GM10847 (cell line): ENCODE measurements around the gene WDR83.

Experiments used
- POLR2A ChIP-seq: IDR thresholded peaks from 2 replicates; pipeline ENCODE4 v1.6.1; 2011; ENCODE audit not compliant: insufficient read length; ENCODE audit errors: extremely low read depth

WDR83 gene

GRCh38 chr19:12648088-12648487 is 18.5 kb upstream of the WDR83 start:
- TF ChIP-seq POLR2A = no peak

DNA sequence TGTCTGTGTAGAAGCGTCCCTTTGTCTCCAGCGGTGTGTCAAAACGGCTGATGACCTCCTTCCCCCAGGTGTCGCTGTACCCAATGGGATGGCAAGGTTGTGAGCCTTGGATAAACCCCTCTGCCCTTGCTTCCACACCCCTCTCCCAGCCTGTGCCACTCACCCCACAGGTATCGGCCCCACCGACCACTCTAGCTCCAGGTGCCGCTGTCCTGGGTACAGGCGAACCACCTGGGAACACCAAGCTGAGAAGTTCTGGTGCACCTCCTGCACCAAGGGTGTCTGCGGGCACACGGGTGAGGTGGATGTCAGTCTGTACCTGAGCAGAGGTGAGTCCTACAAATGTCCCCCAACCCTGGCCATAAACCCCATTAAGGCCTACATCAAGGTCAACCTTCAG is 16.7 kb upstream of the WDR83 start:
- TF ChIP-seq POLR2A = no peak

DNA sequence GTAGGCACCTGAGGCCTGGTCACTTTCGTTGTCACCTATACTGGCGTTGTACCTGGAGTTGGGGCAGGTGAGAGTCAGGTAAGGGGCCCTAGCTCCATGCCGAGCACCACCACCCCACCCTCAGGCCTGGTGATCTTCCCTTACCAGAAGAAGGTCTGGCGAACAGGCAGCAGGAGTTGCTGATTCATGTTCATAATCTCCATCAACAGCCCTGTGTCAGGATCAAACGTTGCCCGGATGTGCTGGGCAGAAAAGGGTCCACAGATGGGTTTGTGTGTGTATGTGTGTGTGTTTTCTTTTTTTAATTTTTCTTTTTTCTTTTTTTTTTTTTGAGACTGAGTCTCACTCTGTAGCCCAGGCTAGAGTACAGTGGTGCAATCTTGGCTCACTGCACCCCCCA is 14.4 kb upstream of the WDR83 start:
- no peak for TF ChIP-seq POLR2A

DNA sequence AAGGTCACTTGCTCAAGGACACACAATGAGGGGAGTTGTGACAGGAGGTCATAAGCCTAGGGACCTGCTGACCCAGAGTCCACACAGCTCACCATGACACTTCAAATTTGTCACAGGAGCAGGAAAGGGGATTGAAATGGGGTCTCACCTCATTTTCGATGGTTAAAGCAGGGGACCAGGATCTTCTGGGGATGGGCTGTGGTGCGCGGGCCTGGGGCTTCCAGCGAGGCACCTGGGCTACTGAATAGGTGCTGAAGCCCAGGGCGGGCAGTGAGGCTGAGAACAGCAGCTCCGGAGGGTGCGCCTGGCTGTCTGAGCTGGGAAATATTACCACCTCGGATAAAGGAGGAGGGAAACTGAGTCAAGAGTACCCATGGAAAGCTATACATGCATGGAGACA is 11.1 kb upstream of the WDR83 start:
- TF ChIP-seq POLR2A = no peak

- no peak for TF ChIP-seq POLR2A
These were observed 9.6 kb upstream of the WDR83 start for GRCh38 chr19:12656899-12657571.

DNA sequence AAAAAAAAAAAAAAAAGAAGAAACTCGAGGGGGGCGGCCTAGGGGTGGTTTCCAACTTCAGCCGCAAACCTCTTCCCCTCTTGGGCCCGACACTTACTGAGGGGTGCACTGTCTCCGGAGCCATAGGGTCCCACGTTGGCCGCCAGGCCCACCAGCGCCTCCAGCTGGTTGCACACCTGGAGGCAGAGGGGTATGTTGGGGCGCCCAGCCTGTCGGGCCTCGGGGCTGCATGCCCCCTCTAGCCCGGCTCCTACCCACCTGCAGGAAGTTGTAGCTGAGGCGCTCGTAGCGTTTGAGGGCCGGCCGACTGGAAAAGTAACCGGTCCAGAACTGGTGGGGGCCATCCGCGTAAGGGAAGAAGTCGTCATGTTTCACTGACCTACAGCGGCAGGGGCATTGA is 8.6 kb upstream of the WDR83 start:
- TF ChIP-seq POLR2A = no peak

DNA sequence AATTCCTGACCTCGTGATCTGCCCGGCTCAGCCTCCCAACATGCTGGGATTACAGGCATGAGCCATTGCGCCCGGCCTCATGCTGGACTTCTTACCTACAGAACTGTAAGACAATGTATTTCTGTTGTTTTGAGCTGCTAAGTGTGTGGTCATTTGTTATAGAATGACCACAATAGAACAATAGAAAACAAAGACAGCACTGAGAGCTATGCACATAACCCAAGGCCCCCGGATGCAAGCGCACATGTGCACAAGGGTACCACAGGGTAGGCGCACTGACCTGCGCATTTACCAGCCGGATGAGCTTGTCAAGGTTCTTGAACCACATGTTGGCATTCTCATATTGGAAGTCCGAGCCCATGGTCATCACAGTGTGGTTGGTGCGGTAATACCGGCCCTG is 5.6 kb upstream of the WDR83 start:
- TF ChIP-seq POLR2A = no peak

DNA sequence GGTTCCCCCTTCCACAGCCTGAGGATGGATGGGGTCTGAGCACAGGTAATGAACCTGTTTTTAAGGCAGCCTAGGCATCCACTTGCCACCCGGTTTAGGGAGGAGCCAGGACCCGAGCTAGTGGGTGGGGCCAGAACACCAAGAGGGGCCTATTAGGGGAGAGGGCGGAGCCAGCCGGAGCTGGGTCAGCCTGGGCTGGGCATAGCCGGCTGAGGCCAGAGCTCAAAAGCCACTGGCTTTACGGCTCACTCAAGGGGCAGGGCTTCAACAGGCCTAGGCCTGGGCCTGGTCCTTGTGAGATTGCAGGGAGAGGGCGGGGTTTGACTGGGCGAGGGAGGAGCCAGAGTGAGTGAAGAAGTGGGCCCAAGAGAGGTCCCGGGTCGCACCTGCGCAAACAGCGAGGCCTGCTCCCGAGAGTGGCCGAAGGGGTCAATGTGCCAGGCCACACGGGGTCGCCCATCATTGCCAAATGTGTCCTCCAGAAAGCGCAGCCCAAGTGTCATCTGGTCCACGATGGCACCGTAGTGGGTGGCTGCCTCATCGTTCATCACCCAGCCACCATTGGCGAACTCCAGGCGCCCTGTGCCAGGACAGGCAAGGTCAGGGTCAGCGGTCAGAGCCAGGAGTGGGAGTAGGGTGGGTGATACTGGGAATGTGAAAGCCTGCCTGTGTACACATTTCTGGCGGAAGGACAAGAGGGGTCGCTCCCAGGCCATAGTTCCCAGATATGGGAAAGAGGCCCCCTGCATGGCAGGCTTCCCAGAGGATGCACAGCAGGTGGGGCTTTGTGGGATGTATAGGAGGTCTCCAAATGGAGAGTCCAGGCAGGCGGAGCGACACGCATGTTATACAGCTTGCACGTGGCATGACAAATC is 2.0 kb upstream of the WDR83 start:
- no peak for TF ChIP-seq POLR2A

GRCh38 chr19:12665281-12665573 is 1.4 kb upstream of the WDR83 start:
- TF ChIP-seq POLR2A = no peak

- no peak for TF ChIP-seq POLR2A
These were observed 839 bp upstream of the WDR83 start for GRCh38 chr19:12665671-12666264.

- TF ChIP-seq POLR2A = no peak
These were observed 1.2 kb downstream of the WDR83 start for GRCh38 chr19:12667731-12668302.

GRCh38 chr19:12668346-12668745 is 1.7 kb downstream of the WDR83 start:
- no peak for TF ChIP-seq POLR2A

DNA sequence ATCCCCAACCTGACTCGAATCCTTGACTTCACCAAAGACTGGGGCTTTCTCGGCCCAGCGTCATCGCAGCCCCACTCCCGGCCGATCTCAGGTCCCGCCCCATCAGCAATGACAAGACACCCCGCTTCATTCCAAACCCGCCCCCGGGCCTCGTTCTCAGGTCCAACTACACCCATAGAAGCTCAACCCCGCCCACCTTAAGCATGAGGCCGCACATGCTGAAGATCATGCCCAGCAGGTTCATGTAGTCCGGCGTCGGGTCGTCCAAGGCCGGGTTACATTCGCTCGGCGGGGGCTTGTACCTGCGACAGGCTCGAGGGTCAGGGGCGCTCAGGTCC is 2.3 kb downstream of the WDR83 start:
- no peak for TF ChIP-seq POLR2A

DNA sequence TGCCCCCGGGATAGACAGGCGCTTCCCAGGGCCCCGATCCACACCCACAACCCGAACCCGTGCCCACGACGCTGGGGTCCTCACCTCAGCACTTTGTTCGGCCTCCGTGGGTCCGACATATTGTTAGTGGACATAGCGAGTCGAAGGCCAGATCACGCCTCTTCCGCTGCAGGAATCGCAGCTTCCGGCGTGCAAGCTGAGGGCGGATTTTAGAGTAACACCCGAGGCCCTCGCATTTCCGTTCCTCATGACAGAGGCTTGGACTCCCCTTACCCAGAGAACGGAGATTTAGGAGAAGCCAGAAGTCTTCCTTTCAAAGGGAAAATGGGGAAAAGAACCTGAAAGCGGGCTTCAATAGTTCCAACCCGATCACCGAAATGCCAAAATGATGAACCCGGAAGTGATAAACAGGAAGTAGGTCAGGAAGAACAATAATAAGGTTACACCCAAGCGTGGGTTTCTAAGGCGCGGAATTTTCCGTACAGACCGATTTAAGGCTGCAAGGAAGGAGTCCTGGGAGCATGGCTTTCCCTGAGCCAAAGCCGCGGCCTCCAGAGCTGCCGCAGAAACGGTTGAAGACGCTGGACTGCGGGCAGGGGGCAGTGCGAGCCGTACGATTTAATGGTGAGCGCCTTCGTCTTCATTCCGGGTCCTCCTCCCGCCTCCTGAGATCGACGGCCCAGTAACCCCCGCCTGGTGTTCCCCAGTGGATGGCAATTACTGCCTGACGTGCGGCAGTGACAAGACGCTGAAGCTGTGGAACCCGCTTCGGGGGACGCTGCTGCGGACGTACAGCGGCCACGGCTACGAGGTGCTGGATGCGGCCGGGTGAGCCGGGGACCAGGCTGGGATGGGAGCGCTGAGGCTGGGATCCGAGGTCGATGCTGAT is 2.9 kb downstream of the WDR83 start:
- peak; percentile 61 for TF ChIP-seq POLR2A

DNA sequence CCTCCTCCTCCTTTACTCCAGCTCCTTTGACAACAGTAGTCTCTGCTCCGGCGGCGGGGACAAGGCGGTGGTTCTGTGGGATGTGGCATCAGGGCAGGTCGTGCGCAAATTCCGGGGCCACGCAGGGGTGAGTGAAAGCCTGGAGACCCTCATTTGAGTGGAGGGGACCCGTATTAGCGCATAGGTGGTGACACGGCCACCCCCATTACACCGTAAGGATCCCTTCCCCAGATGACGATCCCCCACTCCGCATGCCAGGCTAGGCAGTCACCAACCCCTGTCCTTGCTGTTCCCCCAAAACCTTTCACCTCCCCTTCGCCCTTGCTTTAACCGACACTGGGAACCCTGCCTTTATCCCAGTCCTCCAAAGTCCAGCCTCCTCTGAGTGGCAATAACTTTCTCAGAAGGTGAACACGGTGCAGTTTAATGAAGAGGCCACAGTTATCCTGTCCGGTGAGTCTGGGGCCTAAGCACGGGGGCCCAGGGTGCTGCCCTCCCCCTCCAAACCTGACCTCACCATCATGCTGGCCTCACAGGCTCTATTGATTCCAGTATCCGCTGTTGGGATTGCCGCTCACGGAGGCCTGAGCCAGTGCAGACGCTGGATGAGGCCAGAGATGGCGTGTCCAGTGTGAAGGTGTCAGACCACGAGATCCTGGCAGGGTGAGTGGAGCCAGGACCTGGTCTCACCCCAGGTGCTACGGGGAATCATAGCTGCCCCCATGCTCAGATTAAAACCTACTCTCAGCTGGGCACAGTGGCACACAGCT is 3.7 kb downstream of the WDR83 start:
- TF ChIP-seq POLR2A = no peak

GRCh38 chr19:12672744-12673143 is 6.1 kb downstream of the WDR83 start:
- TF ChIP-seq POLR2A = no peak
